Transverse colon (tissue), 4 donors: ENCODE results near the gene SARDH. TPM values are rescaled to one million over a fixed set of nuclear protein-coding genes. Genes with fewer than 3 reads are reported as not detected.

ENCODE experiments used
- DNase-seq: peaks from one replicate; pipeline ENCODE4 v3.0.0-alpha.2; 2019
- H3K27ac ChIP-seq, 4 donors: fragments of 200-600 bp; sonication (generic); 2 replicates each; pipeline ENCODE4 v1.5.1; 2016 to 2018; ENCODE audit warnings: inconsistent platforms in 4 of 4
- H3K27me3 ChIP-seq: fragments of 200-600 bp; sonication (generic); 2 replicates; pipeline ENCODE4 v1.5.1; 2017; ENCODE audit warnings: inconsistent platforms
- H3K36me3 ChIP-seq, 4 donors: fragments of 200-600 bp; sonication (generic); 2 replicates each; pipeline ENCODE4 v1.5.1; 2017 to 2019; ENCODE audit warnings: inconsistent platforms in 4 of 4
- H3K4me1 ChIP-seq, 4 donors: fragments of 200-600 bp; sonication (generic); 2 replicates each; pipeline ENCODE4 v1.5.1; 2017 to 2020; ENCODE audit warnings: inconsistent platforms in 4 of 4
- H3K4me3 ChIP-seq, 4 donors: fragments of 200-600 bp; sonication (generic); 1 replicate in 1 of 4; 2 replicates in 3 of 4; pipeline versions ENCODE4 v1.5.1 to v1.6.1; 2017 to 2019; ENCODE audit warnings: inconsistent platforms in 4 of 4
- H3K9me3 ChIP-seq, 2 donors: fragments of 200-600 bp; sonication (generic); 2 replicates each; pipeline ENCODE4 v1.5.1; 2017 to 2019; ENCODE audit warnings: inconsistent platforms in 2 of 2
- EP300 ChIP-seq: sonication (generic); formaldehyde crosslinking; IDR thresholded peaks from one replicate; pipeline ENCODE4 v1.6.1; 2017; ENCODE audit warnings: antibody characterized with exemption, low read depth
- POLR2A ChIP-seq: fragments of 450-650 bp; IDR thresholded peaks from one replicate; pipeline ENCODE4 v1.6.1; 2016; ENCODE audit warnings: antibody characterized with exemption, mild to moderate bottlenecking, moderate library complexity
- POLR2AphosphoS5 ChIP-seq, 3 donors: sonication (generic); formaldehyde crosslinking; IDR thresholded peaks; one replicate each; pipeline ENCODE4 v1.6.1; 2016; ENCODE audit warnings: antibody characterized with exemption in 3 of 3
- WGBS, 2 donors: methylation state at CpG; one replicate each; pipeline ENCODE4 v1.1.5; 2018; ENCODE audit warnings: low coverage in 1 of 2; 5-methylcytosine and 5-hydroxymethylcytosine counted together
- in situ Hi-C, 4 donors: fragments of 200-750 bp; cut with MboI; loops; one replicate each; pipeline versions ENCODE4 v1.15.0 to v1.15.1; 2017; ENCODE audit warnings: low sequenced_read_pairs in 3 of 4, low pct_ligation_motif_present in 1 of 4, low pct_unique_long_range_greater_than_20kb in 1 of 4
- intact Hi-C: fragments of 100-400 bp; cut with DNase I; formaldehyde crosslinking; loops from one replicate; pipeline ENCODE4 v1.15.1; 2023; ENCODE audit warnings: low total_unique reads
- total RNA-seq, 4 donors: library from RNA; depleted of rRNA; stranded (reverse); fragments of >200 nt; gene quantifications; one replicate each; pipeline ENCODE4 v1.1.0, GENCODE V29; 2016
- TF ChIP-seq, protein P1 (sequence below), 5 experiments: fragments of 200-600 bp in 3 of 5; fragments of 450-650 bp in 2 of 5; sonication (generic) in 3 of 5; IDR thresholded peaks; 1 replicate in 2 of 5; 2 replicates in 3 of 5; pipeline ENCODE4 v1.5.1; 2016 to 2017; ENCODE audit warnings: antibody characterized with exemption in 5 of 5, inconsistent platforms in 3 of 5, mild to moderate bottlenecking in 2 of 5, moderate library complexity in 1 of 5

The SARDH gene
- total RNA-seq, 4 donors from 2014 or later, result 0.68 to 1.1 (median 0.95) TPM; not detected in 1

- no peak for DNase-seq
- Histone ChIP-seq H3K9me3 (no peaks in the 10 kb centered on the region), H3K27me3 (peaks cover 3% of the 10 kb centered on the region), H3K4me1 (no peaks in the 10 kb centered on the region), H3K27ac (no peak overlapping the region), H3K4me3 (no peak overlapping the region), H3K36me3 (no peaks in the 10 kb centered on the region)
- TF ChIP-seq POLR2A (no peak), EP300 (no peak)
- 82% methylated on average over 15 of the region's 15 CpGs; no CpG with 5 or more reads in 1 of the 2 donors for WGBS, 2 donors
- intact Hi-C loops (no loop called here), in situ Hi-C loops (loop anchor here in 1 of 4 donors (25.0 kb wide), 1 partner anchor 181 kb away; the partner anchor contains the start of gene ADAMTSL2)
Measured at GRCh38 chr9:133718563-133719315, 19.4 kb downstream of the SARDH start.

GRCh38 chr9:133717113-133718031, 20.8 kb downstream of the SARDH start:
- intact Hi-C loops, result no loop called here

GRCh38 chr9:133716564-133717112, 21.5 kb downstream of the SARDH start:
- no peaks in the 10 kb centered on the region for H3K36me3 ChIP-seq
- in situ Hi-C loops (loop anchor here in 1 of 4 donors (25.0 kb wide), 1 partner anchor 179 kb away; the partner anchor contains the start of gene ADAMTSL2), intact Hi-C loops (no loop called here)
- H3K4me3 ChIP-seq, result no peak overlapping the region
- DNase-seq, result no peak
- H3K4me1 ChIP-seq, result no peaks in the 10 kb centered on the region
- no peak overlapping the region for H3K27ac ChIP-seq
- TF ChIP-seq POLR2AphosphoS5 (IDR thresholded peaks at IDR 0.05), result no peak
- TF ChIP-seq, protein P1, sequence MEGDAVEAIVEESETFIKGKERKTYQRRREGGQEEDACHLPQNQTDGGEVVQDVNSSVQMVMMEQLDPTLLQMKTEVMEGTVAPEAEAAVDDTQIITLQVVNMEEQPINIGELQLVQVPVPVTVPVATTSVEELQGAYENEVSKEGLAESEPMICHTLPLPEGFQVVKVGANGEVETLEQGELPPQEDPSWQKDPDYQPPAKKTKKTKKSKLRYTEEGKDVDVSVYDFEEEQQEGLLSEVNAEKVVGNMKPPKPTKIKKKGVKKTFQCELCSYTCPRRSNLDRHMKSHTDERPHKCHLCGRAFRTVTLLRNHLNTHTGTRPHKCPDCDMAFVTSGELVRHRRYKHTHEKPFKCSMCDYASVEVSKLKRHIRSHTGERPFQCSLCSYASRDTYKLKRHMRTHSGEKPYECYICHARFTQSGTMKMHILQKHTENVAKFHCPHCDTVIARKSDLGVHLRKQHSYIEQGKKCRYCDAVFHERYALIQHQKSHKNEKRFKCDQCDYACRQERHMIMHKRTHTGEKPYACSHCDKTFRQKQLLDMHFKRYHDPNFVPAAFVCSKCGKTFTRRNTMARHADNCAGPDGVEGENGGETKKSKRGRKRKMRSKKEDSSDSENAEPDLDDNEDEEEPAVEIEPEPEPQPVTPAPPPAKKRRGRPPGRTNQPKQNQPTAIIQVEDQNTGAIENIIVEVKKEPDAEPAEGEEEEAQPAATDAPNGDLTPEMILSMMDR (IDR thresholded peaks at IDR 0.05), result no peak
- TF ChIP-seq EP300, result no peak
- no peak for TF ChIP-seq POLR2A
- no peaks in the 10 kb centered on the region for H3K9me3 ChIP-seq
- peaks cover 3% of the 10 kb centered on the region for H3K27me3 ChIP-seq
- WGBS, 2 donors, result 78% methylated on average over 6 of the region's 8 CpGs; no CpG with 5 or more reads in 1 of the 2 donors

More at GRCh38 chr9:133717113-133718031, 20.8 kb downstream of the SARDH start:
- Histone ChIP-seq H3K9me3 (no peaks in the 10 kb centered on the region), H3K27ac (no peak overlapping the region), H3K36me3 (no peaks in the 10 kb centered on the region), H3K4me3 (no peak overlapping the region), H3K4me1 (no peaks in the 10 kb centered on the region), H3K27me3 (peaks cover 3% of the 10 kb centered on the region)
- WGBS, 2 donors, result 93% methylated on average over 14 of the region's 20 CpGs; no CpG with 5 or more reads in 1 of the 2 donors
- TF ChIP-seq POLR2A, result no peak
- TF ChIP-seq POLR2AphosphoS5 (IDR thresholded peaks at IDR 0.05), result no peak
- TF ChIP-seq EP300, result no peak
- TF ChIP-seq, protein P1 (IDR thresholded peaks at IDR 0.05), result no peak
- in situ Hi-C loops, result loop anchor here in 1 of 4 donors (25.0 kb wide), 1 partner anchor 180 kb away; the partner anchor contains the start of gene ADAMTSL2
- DNase-seq, result no peak

DNA sequence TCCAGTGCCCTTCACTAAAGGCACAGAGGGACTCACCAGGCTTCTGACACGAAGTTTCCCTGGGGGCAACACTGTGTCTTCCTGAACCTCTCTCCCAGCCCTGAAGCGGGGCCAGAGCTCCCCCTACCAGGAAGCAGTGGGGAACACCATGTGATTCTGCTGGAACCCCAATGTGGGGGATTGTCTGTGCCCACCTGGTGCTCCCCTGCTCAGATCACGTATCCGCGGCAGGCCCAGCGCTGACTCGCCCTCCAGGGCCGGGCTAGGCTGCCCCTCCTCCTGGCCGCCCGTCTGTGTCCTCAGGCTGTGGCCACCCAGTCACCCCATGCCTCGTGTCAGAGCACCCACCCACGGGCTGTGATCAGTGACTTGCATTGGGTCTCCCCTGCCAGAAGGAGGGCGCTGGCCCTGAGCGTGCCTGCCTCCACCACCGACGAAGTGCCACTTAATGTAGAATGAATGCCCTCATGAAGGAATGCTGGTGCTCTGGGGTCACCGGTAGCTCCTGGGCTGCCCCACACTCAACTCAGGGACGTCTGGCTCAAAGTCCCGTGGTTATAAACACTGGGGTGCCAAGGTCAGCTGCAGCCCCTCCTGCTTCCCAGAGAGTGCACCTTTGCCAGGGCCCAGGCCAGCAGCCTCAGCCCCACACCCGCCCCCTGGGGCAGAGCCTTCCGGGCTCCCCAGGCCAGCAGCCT, 22.1 kb downstream of the SARDH start:
- 71% methylated on average over 18 of the region's 21 CpGs; no CpG with 5 or more reads in 1 of the 2 donors for WGBS, 2 donors
- in situ Hi-C loops (loop anchor here in 1 of 4 donors (25.0 kb wide), 1 partner anchor 179 kb away; the partner anchor contains the start of gene ADAMTSL2), intact Hi-C loops (no loop called here)
- H3K27me3 ChIP-seq, result peaks cover 3% of the 10 kb centered on the region
- DNase-seq, result no peak
- H3K4me3 ChIP-seq, result no peak overlapping the region
- H3K9me3 ChIP-seq, result no peaks in the 10 kb centered on the region
- no peaks in the 10 kb centered on the region for H3K4me1 ChIP-seq
- TF ChIP-seq EP300 (no peak), POLR2A (no peak), POLR2AphosphoS5 (IDR thresholded peaks at IDR 0.05) (no peak)
- TF ChIP-seq, protein P1 (IDR thresholded peaks at IDR 0.05), result peak in 1 of 5 experiments; percentile 10
- no peaks in the 10 kb centered on the region for H3K36me3 ChIP-seq
- peak overlapping the region in 2 of 4 donors; percentile 19 to 21 for H3K27ac ChIP-seq
